ENCODE results near the gene PRPF31. TPM values are rescaled to one million over a fixed set of nuclear protein-coding genes. Genes with fewer than 3 reads are reported as not detected.

PRPF31 gene
- total RNA-seq, 4 donors from 2014 or later, result 17.9 to 97.3 (median 52.6) TPM

DNA sequence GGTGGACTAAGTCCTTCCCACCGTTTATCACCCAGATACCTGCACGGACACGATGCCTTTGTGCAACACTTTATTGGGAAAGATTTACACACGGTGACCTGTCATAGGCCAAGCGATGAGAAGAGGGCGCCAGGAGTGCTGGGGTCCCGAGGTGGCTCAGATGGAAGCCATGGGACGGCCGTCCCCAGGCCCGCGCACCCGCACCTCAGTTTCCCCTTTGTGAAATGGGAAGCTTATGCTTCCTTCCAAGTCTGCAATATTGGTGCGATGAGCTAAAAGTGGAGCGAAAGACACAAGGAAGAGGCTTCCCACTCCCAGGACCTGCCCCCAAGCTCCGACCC, 57.8 kb downstream of the PRPF31 start:
- H3K4me1 ChIP-seq, result no peaks in the 10 kb centered on the region
- no peak overlapping the region for H3K27ac ChIP-seq
- TF ChIP-seq CTCF (IDR thresholded peaks at IDR 0.05), result no peak
- no peak for TF ChIP-seq POLR2A (IDR thresholded peaks at IDR 0.05)
- H3K36me3 ChIP-seq, result no peaks in the 10 kb centered on the region
- H3K9me3 ChIP-seq, result no peaks in the 10 kb centered on the region
- H3K27me3 ChIP-seq, result no peaks in the 10 kb centered on the region
- H3K4me3 ChIP-seq, result no peak overlapping the region
- DNase-seq, result no peak
- intact Hi-C loops (cut with DNase I; ENCODE audit: low total_unique reads), result loop anchor here (5.0 kb wide), 1 partner anchor 54 kb away; no protein-coding TSS in a partner anchor

DNA sequence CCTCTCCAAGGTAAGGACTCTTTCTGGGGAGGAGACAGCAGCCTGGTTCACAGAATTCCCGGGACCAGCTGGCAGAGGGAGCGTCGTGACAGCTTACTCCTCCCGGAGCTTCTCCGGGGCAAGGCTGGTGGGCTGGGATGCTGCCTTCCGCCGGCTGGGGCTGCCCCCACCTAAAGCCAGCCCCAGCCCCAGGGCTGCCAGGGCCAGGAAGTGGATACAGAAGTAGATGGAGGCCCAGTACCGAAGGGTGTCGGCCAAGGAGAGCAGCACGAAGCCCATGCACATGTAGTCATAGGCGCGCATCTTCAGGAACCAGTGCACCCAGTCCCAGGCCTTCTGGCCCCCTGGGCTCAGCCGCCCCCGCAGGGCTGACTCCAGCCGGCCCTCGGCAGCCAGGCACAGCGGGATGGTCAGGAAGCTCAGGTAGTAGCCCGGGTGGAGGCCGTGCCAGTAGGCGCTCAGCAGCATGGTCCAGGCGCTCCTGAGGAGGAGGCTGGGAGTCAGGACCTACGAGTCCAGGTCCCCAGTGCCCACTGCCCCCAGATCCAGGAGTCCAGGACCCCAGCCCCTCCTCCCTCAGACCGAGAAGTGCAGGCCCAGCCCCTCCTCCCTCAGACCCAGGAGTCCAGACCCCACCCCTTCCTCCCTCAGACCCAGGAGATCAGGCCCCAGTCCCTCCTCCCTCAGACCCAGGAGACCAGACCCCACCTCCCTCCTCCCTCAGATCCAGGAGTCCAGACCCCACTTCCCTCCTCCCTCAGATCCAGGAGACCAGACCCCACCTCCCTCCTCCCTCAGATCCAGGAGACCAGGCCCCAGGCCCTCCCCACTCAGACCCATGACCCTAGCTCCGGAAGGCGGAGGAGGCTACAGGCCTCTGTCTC, 58.6 kb downstream of the PRPF31 start:
- H3K4me3 ChIP-seq, result no peak overlapping the region
- intact Hi-C loops (cut with DNase I; ENCODE audit: low total_unique reads), result loop anchor here (5.0 kb wide), 1 partner anchor 53 kb away; no protein-coding TSS in a partner anchor
- no peak overlapping the region for H3K27ac ChIP-seq
- no peaks in the 10 kb centered on the region for H3K4me1 ChIP-seq
- TF ChIP-seq CTCF (IDR thresholded peaks at IDR 0.05) (no peak), POLR2A (IDR thresholded peaks at IDR 0.05) (no peak)
- no peak for DNase-seq
- H3K36me3 ChIP-seq, result no peaks in the 10 kb centered on the region
- no peaks in the 10 kb centered on the region for H3K9me3 ChIP-seq
- H3K27me3 ChIP-seq, result no peaks in the 10 kb centered on the region

DNA sequence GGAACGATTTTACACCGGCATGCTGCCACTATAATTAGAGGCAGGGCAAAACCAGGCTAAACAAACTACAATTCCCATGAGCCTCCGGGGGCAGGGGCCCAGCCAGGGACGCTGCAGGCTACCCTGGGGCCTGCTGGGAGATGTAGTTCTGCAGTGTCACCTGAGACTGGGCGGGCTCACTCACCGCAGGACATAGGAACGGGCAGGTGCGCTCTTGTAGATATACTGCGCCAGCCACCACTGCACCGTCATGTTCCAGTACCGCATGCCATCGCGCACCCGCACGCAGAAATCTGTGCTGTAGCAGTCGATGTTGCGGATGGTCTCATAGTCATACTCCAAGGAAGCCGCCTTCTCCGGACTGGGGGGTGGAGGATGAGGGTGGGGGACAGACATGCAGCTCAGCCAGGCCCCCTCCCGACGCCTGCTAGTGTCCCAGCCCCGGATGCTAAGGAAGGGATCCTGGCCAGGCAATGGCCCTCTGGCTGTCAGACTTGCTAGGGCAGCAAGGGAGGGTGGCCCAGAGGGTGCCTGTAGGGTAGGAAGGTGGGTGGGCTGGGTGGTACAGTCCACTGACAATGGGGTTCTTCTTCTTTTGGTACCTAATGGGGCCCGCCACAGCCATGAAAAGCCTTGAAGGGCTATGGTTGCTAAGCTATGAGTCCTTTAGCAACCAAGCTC, 63.2 kb downstream of the PRPF31 start:
- H3K4me3 ChIP-seq, result no peak overlapping the region
- no peak for DNase-seq
- intact Hi-C loops (cut with DNase I; ENCODE audit: low total_unique reads), result no loop called here
- TF ChIP-seq CTCF (IDR thresholded peaks at IDR 0.05), result no peak
- no peak for TF ChIP-seq POLR2A (IDR thresholded peaks at IDR 0.05)
- H3K27ac ChIP-seq, result no peak overlapping the region
- H3K4me1 ChIP-seq, result no peaks in the 10 kb centered on the region
- no peaks in the 10 kb centered on the region for H3K27me3 ChIP-seq
- H3K9me3 ChIP-seq, result no peaks in the 10 kb centered on the region
- H3K36me3 ChIP-seq, result no peaks in the 10 kb centered on the region

GRCh38 chr19:54179262-54179852, 63.8 kb downstream of the PRPF31 start:
- Histone ChIP-seq H3K27me3 (no peaks in the 10 kb centered on the region), H3K27ac (no peak overlapping the region), H3K36me3 (no peaks in the 10 kb centered on the region), H3K4me3 (no peak overlapping the region), H3K4me1 (no peaks in the 10 kb centered on the region), H3K9me3 (no peaks in the 10 kb centered on the region)
- TF ChIP-seq POLR2A (IDR thresholded peaks at IDR 0.05) (no peak), CTCF (IDR thresholded peaks at IDR 0.05) (no peak)
- no peak for DNase-seq
- intact Hi-C loops (cut with DNase I; ENCODE audit: low total_unique reads), result no loop called here

All from uterus (tissue), 4 donors.